HepG2 (cell line): ENCODE results near the gene ASTN2.
A peak's percentile ranks its signal among the peaks of the same experiment; 100 is the strongest.

Source experiments
- RFX3 ChIP-seq: IDR thresholded peaks from 2 replicates; pipeline ENCODE4 v1.6.1; 2016; ENCODE audit warnings: missing biosample characterization, missing genetic modification reagents
- ZNF510 ChIP-seq: sonication (generic); formaldehyde crosslinking; IDR thresholded peaks from 2 replicates; pipeline ENCODE4 v1.4.0; 2020; ENCODE audit warnings: low read depth, mild to moderate bottlenecking, missing genetic modification reagents
- ZSCAN25 ChIP-seq: sonication (generic); formaldehyde crosslinking; IDR thresholded peaks from 2 replicates; pipeline ENCODE4 v1.8.0; 2022; ENCODE audit warnings: mild to moderate bottlenecking, missing genetic modification reagents
- TF ChIP-seq, protein P1 (sequence below): sonication (generic); formaldehyde crosslinking; IDR thresholded peaks from 2 replicates; pipeline ENCODE4 v1.5.0; 2020; ENCODE audit warnings: mild to moderate bottlenecking, missing genetic modification reagents, moderate library complexity

DNA sequence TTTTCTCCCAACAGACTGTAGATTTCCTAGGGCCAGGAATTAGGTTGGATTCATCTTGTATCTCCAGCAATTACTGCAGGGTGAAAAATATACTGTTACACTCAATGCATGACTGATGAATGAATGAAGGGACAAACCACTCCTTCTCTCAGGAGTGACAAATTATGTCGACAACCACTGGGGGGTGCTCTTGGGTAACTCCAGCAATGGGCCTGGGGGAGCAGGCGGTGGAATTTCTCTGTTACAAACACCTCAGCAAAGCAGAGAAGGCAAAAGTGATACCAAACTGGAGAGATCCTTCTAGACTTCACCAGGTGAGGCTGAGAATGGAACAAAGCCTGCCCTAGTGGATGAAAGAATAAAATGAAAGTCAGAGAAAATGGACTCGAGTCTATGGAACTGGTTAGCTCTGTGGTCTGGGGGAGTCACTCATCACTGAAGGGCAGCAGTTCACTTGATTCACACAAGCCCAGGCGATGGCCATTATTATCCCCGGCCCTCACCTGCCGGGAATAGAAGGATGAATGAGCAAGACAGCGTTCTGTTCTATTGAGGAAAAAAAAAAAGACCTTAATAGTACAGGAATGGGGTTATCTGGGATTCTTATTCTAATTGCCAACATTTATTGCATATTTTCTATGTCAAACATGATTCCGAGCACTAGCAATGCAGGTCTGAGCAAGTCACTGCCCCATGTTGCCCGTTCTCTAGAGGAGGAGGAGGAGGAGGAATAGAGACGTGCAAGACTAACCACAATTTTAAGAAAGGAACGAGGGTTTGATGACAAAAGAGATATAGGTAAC, 341.1 kb downstream of the ASTN2 start:
- TF ChIP-seq, protein P1, sequence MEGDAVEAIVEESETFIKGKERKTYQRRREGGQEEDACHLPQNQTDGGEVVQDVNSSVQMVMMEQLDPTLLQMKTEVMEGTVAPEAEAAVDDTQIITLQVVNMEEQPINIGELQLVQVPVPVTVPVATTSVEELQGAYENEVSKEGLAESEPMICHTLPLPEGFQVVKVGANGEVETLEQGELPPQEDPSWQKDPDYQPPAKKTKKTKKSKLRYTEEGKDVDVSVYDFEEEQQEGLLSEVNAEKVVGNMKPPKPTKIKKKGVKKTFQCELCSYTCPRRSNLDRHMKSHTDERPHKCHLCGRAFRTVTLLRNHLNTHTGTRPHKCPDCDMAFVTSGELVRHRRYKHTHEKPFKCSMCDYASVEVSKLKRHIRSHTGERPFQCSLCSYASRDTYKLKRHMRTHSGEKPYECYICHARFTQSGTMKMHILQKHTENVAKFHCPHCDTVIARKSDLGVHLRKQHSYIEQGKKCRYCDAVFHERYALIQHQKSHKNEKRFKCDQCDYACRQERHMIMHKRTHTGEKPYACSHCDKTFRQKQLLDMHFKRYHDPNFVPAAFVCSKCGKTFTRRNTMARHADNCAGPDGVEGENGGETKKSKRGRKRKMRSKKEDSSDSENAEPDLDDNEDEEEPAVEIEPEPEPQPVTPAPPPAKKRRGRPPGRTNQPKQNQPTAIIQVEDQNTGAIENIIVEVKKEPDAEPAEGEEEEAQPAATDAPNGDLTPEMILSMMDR (CRISPR knock-in tag): peak; percentile 60
- TF ChIP-seq ZSCAN25 (CRISPR knock-in tag) (no peak), ZNF510 (CRISPR knock-in tag) (no peak), RFX3 (no peak)
